Neural cell (in vitro differentiated cells): Measurements from ENCODE around the gene KIF19. TPM values are rescaled to one million over a fixed set of nuclear protein-coding genes. Genes with fewer than 3 reads are reported as not detected.

ENCODE experiments used
- H2AFZ ChIP-seq: fragments of 200-600, 300-800 bp; sonication (generic), shearing (Covaris generic); 2 replicates; pipeline ENCODE4 v1.6.0; 2014; ENCODE audit warnings: low read depth, mild to moderate bottlenecking, antibody characterized with exemption, low read length, moderate library complexity
- H3F3A ChIP-seq: fragments of 200-600 bp; shearing (Covaris generic); 2 replicates; pipeline ENCODE4 v1.6.1; 2016; ENCODE audit warnings: mild to moderate bottlenecking, moderate library complexity, mixed read lengths, antibody characterized with exemption, low read length; ENCODE audit not compliant: insufficient read depth, poor library complexity, severe bottlenecking
- H3K27ac ChIP-seq: fragments of 200-600, 300-800 bp; sonication (generic), shearing (Covaris generic); 2 replicates; pipeline ENCODE4 v1.5.1; 2014; ENCODE audit warnings: mild to moderate bottlenecking, low read length, moderate library complexity
- H3K27me3 ChIP-seq: fragments of 300-800, 200-600 bp; sonication (generic), shearing (Covaris generic); 2 replicates; pipeline ENCODE4 v1.6.0; 2014; ENCODE audit warnings: mild to moderate bottlenecking, low read depth, low read length, moderate library complexity; ENCODE audit not compliant: insufficient read depth
- H3K36me3 ChIP-seq: fragments of 300-800, 200-600 bp; sonication (generic), shearing (Covaris generic); 2 replicates; pipeline ENCODE4 v1.5.1; 2014; ENCODE audit warnings: mild to moderate bottlenecking, antibody characterized with exemption, low read length, moderate library complexity; ENCODE audit not compliant: insufficient read depth
- H3K4me2 ChIP-seq: fragments of 300-800, 200-600 bp; sonication (generic), shearing (Covaris generic); 2 replicates; pipeline ENCODE4 v1.6.0; 2014; ENCODE audit warnings: mild to moderate bottlenecking, low read length
- H3K4me3 ChIP-seq: fragments of 300-800, 200-600 bp; sonication (generic), shearing (Covaris generic); 2 replicates; pipeline ENCODE4 v1.5.1; 2014; ENCODE audit warnings: mild to moderate bottlenecking, low read length, moderate library complexity
- H3K79me2 ChIP-seq: fragments of 200-600 bp; shearing (Covaris generic); replicated peaks from 2 replicates; pipeline ENCODE4 v1.6.0; 2014; ENCODE audit warnings: mild to moderate bottlenecking, low read length, moderate library complexity; ENCODE audit not compliant: insufficient read depth
- H3K9ac ChIP-seq: fragments of 300-800, 200-600 bp; sonication (generic), shearing (Covaris generic); 2 replicates; pipeline ENCODE4 v1.6.1; 2016; ENCODE audit warnings: mild to moderate bottlenecking, low read length, mixed read lengths
- H3K9me2 ChIP-seq: fragments of 200-600 bp; shearing (Covaris generic); 2 replicates; pipeline ENCODE4 v1.6.1; 2016; ENCODE audit warnings: mild to moderate bottlenecking, low read length, mixed read lengths; ENCODE audit not compliant: insufficient read depth
- H3K9me3 ChIP-seq: fragments of 200-600, 300-800 bp; sonication (generic), shearing (Covaris generic); 2 replicates; pipeline ENCODE4 v1.6.1; 2016; ENCODE audit warnings: mild to moderate bottlenecking, mixed run types, low read length, moderate library complexity, mixed read lengths
- H4K20me1 ChIP-seq: fragments of 200-600 bp; shearing (Covaris generic); 2 replicates; pipeline ENCODE4 v1.6.1; 2016; ENCODE audit warnings: mild to moderate bottlenecking, mixed run types; ENCODE audit not compliant: insufficient read depth
- CTCF ChIP-seq: fragments of 450-650 bp; IDR thresholded peaks from 2 replicates; pipeline ENCODE4 v1.5.1; 2014; ENCODE audit warnings: antibody characterized with exemption, mild to moderate bottlenecking, moderate library complexity; ENCODE audit not compliant: poor library complexity, severe bottlenecking
- EP300 ChIP-seq: fragments of 450-650 bp; conservative IDR thresholded peaks from 2 replicates; pipeline ENCODE4 v1.6.1; 2014; ENCODE audit warnings: antibody characterized with exemption, mild to moderate bottlenecking, moderate library complexity; ENCODE audit not compliant: poor library complexity, severe bottlenecking
- EZH2 ChIP-seq: fragments of 200-600, 300-800 bp; shearing (Covaris generic), sonication (generic); IDR thresholded peaks from 2 replicates; pipeline ENCODE4 v1.6.1; 2014; ENCODE audit warnings: antibody characterized with exemption, low read length, borderline replicate concordance, mild to moderate bottlenecking; ENCODE audit not compliant: insufficient read depth, poor library complexity, severe bottlenecking
- MXI1 ChIP-seq: fragments of 450-650 bp; conservative IDR thresholded peaks from 2 replicates; pipeline ENCODE4 v1.6.1; 2014; ENCODE audit warnings: antibody characterized with exemption, mild to moderate bottlenecking; ENCODE audit not compliant: poor library complexity, severe bottlenecking
- POLR2AphosphoS5 ChIP-seq: IDR thresholded peaks from 2 replicates; pipeline ENCODE4 v1.6.1; 2012
- RAD21 ChIP-seq: fragments of 450-650 bp; conservative IDR thresholded peaks from 2 replicates; pipeline ENCODE4 v1.6.1; 2014; ENCODE audit warnings: antibody characterized with exemption, mild to moderate bottlenecking, moderate library complexity
- REST ChIP-seq: IDR thresholded peaks from 2 replicates; pipeline ENCODE4 v1.6.1; 2012; ENCODE audit warnings: borderline replicate concordance
- SMC3 ChIP-seq: fragments of 450-650 bp; conservative IDR thresholded peaks from 2 replicates; pipeline ENCODE4 v1.6.1; 2014; ENCODE audit warnings: antibody characterized with exemption, mild to moderate bottlenecking, moderate library complexity; ENCODE audit not compliant: poor library complexity
- TAF1 ChIP-seq: IDR thresholded peaks from 2 replicates; pipeline ENCODE4 v1.6.1; 2012; ENCODE audit warnings: low read depth
- polyA plus RNA-seq: library from polyadenylated mRNA; depleted of rRNA; stranded (reverse); fragments of >200 nt; gene quantifications from 2 replicates; pipeline ENCODE4 v1.2.3, GENCODE V29; 2014

Gene KIF19
- polyA plus RNA-seq, 1 donor from 2014 or later: not detected

- peak within 1 kb of the TSS; percentile 51 for H3K9ac ChIP-seq
- no peaks in the 10 kb centered on the region for H3K9me3 ChIP-seq
- no peaks in the 10 kb centered on the region for H3K27me3 ChIP-seq
- H4K20me1 ChIP-seq: no peaks in the 10 kb centered on the region
- no peaks in the 10 kb centered on the region for H3F3A ChIP-seq
- TF ChIP-seq EZH2: no peak
- TF ChIP-seq EP300: no peak
- peak; percentile 59 for TF ChIP-seq SMC3
- TF ChIP-seq CTCF: peak; percentile 72
- TF ChIP-seq RAD21: peak; percentile 56
- TF ChIP-seq REST: peak; percentile 22
- TF ChIP-seq POLR2AphosphoS5: no peak
- peak; percentile 48 for TF ChIP-seq MXI1
- no peak for TF ChIP-seq TAF1
- no peaks in the 10 kb centered on the region for H3K79me2 ChIP-seq
- H3K36me3 ChIP-seq: no peaks in the 10 kb centered on the region
- H3K4me2 ChIP-seq: no peak within 1 kb of the TSS
- peak within 1 kb of the TSS; percentile 20 for H3K27ac ChIP-seq
- H3K9me2 ChIP-seq: no peaks in the 10 kb centered on the region
- peak within 1 kb of the TSS; percentile 52 for H3K4me3 ChIP-seq
- H2AFZ ChIP-seq: peak within 1 kb of the TSS; percentile 32
These were observed 35.4 kb downstream of the KIF19 start, which contains the start of gene BTBD17 for GRCh38 chr17:74361230-74362068. TSS of gene BTBD17 (minus strand) at chr17:74361868. CDS start at chr17:74361819, 49 bp downstream.

GRCh38 chr17:74362069-74362405, 36.0 kb downstream of the KIF19 start:
- no peaks in the 10 kb centered on the region for H3K36me3 ChIP-seq
- H3K9ac ChIP-seq: peak overlapping the region; percentile 51
- H3K27me3 ChIP-seq: no peaks in the 10 kb centered on the region
- H3K4me3 ChIP-seq: peak overlapping the region; percentile 52
- H3K4me2 ChIP-seq: no peak overlapping the region
- H3K79me2 ChIP-seq: no peaks in the 10 kb centered on the region
- H3K27ac ChIP-seq: no peak overlapping the region
- H3K9me3 ChIP-seq: no peaks in the 10 kb centered on the region
- peak overlapping the region; percentile 32 for H2AFZ ChIP-seq
- H3F3A ChIP-seq: no peaks in the 10 kb centered on the region
- peak; percentile 5 for TF ChIP-seq REST
- TF ChIP-seq EP300: no peak
- no peak for TF ChIP-seq EZH2
- no peak for TF ChIP-seq MXI1
- TF ChIP-seq CTCF: no peak
- TF ChIP-seq SMC3: no peak
- TF ChIP-seq TAF1: no peak
- no peak for TF ChIP-seq RAD21
- TF ChIP-seq POLR2AphosphoS5: no peak
- H3K9me2 ChIP-seq: no peaks in the 10 kb centered on the region
- no peaks in the 10 kb centered on the region for H4K20me1 ChIP-seq
